GM18873 (cell line): ENCODE measurements around the gene METTL3.
"Not testable (repeated sequence)": the region's sequence is repeated elsewhere in the genome, so short reads cannot be mapped to it uniquely, and the experiment has no call there.

Experiments
- ATAC-seq: cut with Tn5 transposase; IDR thresholded peaks from one replicate; pipeline ENCODE4 v1.9.1; 2021; ENCODE audit warnings: mild to moderate bottlenecking, moderate library complexity, moderate number of reproducible peaks; ENCODE audit not compliant: unreplicated experiment, low FRiP score

METTL3 gene

DNA sequence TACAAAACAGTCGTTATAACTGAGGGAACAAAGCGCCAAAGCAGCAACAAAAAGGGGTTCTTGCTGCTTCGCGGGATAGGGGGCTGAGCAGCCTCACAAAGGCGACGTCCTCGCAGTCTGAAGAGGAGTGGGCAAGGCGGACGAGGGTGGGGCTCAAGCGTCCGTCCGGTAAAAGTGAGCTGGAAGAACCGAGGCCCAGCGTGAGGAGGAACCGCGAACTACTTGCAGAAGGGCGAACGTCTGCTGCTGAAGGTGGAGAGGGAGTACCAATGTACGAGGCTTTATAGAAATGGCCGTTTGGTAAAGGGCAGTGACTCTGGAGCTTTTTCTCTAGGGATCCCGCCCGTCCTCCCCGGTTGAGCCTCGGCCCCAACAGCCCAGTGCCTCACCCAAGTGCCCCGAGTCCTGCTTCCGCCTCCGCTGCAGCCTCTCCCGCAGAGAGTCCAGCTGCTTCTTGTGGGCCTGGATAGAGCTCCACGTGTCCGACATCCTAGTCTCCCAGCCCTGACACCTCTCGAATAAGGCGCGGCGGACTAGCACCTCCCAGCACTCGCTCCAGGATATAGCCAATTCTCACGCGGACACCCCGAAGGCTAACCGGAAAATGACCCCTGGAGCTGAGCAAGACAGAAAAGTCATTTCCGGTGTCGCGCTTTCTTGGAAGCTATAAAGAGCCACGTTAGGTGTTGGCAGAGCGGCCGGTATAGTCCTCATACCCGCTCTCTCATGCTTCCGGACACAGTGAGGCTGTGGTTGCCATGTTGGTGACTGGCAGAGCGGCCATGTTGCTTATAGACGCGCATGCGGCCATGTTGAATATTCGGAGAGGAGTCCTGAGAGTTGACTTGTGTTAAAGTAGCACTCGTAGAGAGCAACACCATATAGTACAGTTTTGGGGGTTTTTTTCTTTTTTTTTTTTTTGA is at the start of gene METTL3:
TSS of gene METTL3 (minus strand) at position 606 of the 923 bp plus-strand sequence. CDS start at position 489, 117 bp downstream.
- peak; percentile 97 for ATAC-seq

DNA sequence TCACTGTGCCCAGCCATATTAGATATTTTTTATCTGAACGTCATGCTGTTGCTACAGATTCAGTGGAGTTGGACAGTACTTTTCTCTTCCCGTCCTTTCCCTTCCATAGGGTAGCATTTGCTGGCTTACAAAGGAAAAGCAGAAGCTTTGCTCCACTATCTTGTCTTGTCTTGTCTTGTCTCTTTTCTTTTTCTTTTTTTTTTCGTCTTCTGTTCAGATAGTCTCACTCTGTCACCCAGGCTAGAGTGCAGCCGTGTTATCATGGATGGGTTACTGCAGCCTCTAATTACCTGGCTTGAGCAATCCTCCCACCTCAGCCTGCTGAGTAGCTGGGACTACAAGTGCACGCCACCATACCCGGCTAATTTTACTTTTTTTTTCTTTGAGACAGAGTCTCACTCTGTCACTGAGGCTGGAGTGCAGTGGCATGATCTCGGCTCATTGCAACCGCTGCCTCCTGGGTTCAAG is 47.6 kb upstream of the METTL3 start:
- no peak for ATAC-seq

DNA sequence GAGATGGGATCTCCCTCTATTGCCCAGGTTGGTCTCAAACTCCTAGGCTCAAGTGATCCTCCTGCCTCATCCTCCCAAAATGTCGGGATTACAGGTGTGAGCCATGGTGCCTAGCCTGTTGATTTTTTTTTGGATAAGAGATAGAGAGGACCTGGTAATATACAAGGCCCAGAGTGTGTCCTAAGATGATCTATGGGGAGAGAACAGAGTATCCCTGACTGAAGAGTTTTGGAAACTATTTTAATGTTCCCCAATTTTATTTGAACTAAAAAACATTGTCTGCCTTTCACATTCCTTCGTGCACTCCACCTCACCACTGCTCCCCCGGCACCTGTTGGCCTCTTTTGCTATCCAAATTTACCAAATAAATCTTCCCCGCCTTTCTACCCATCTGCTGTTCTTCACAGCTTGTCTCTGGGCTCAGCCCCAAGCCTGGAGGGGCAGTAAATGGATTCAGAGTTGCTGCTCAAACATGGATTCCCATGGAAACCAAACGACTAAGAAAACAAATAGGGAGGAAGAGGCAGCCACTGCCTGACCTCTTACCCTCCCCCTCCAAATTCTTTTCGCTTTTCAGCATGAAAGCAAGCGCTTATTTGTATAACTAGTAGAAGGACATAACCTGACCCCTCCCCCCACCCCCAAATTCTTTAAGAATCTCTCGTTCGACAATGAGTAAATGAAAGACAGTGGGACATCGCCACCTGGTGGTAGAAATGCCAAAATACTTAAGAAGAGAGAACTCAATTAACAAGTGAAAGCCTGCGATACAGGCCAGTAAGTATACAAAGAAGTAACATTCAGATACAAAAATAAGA is 46.2 kb upstream of the METTL3 start:
- no peak for ATAC-seq

DNA sequence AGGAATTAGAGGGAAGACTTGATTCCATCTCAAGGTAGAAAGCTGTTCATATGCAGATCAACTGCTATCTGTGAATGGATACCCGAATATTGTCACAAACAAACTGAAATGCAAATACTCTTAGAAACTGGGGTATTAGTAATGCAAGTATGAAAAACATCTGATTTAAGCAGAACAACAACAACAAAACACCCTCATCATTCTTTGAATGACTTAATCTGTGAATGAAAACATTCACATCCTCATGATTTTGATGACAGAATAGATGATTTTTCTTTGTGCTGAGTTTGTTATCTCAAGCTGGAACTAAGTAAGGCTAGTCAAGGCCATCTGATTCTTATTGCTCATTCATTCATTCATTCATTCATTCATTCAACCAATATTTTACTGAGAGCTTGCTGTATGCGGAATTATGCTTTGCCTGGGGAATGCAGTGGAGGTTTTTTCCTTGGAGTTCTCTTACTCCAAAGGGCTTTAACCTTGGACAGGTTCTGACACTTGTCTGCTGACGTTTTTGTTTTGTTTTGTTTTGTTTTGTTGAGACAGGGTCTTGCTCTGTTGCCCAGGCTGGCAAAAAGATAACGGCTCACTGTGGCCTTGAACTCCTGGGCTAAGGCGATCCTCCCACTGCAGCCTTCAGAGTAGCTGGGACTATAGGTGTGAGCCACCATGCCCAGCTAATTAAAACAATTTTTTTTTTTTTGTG is 45.4 kb upstream of the METTL3 start:
- no peak for ATAC-seq

DNA sequence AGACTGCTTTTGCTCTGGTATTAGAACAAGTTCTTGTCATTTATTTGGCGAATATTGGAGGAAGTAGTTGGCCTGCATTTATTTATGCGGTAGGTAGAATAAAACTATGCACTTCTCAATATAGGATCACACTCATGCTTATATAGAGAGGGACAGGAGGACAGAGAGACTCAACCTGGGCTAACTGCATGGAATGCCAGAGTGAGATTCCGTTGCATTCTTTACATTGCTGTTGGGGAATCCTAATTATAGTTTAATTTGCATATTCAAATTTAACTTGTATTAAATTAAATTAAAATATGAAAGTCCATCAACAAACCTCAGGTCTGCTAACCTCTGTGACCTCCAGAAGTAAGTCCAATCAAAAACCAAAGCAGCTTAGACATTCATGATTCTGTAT is 42.1 kb upstream of the METTL3 start:
- no peak for ATAC-seq

DNA sequence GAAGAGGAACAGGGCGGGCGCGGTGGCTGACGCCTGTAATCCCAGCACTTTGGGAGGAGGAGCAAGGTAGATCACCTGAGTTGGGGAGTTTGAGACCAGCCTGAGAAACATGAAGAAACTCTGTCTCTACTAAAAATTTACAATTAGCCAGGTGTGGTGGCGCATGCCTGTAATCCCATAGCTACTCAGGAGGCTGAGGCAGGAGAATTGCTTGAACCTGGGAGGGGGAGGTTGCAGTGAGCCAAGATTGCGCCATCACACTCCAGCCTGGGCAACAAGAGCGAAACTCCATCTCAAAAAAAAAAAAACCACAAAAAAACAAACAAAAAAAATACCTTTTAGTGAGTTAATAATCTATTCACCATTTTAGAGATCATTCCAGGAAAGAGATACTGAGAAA is 33.4 kb upstream of the METTL3 start:
- ATAC-seq, result not testable (repeated sequence)

DNA sequence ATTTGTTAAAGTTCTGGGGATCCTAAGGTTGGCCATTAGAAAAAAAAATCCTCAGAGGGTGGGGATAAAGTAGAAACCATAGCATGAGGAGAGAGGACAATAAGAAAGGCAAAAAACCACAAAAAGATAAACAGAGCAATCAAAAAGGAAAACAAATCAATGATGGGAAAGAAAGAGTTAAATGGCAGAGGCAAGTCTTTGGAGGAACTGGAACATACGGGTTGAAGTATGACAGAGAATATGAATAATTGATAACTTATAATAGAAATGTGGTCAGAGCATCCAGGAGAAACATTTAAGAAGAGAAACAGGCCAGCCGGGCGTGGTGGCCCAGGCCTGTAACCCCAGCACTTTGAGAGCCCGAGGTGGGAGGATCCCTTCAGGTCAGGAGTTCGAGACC is 32.8 kb upstream of the METTL3 start:
- ATAC-seq, result no peak

DNA sequence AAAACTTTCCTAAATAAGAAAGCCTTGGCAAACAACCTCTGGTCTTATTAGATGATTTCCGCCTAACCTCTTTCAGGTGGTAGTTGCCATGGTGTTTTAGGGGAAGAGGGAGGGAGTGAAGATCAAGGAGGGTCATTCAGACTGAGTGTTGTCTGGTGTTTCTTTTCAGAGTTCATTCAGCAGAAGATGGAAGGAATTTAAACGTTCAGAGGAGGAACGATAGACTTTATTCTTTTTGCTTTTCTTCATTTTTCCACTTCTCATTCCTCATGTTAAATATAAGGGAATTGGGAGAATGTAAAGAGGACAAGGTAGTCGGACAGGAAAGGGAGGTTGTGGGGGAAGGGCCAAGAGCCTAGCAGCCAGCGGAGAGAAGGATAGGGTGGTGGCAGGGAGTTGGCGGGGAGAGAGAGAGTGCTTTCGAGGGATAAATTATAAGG is 32.4 kb upstream of the METTL3 start:
- no peak for ATAC-seq

DNA sequence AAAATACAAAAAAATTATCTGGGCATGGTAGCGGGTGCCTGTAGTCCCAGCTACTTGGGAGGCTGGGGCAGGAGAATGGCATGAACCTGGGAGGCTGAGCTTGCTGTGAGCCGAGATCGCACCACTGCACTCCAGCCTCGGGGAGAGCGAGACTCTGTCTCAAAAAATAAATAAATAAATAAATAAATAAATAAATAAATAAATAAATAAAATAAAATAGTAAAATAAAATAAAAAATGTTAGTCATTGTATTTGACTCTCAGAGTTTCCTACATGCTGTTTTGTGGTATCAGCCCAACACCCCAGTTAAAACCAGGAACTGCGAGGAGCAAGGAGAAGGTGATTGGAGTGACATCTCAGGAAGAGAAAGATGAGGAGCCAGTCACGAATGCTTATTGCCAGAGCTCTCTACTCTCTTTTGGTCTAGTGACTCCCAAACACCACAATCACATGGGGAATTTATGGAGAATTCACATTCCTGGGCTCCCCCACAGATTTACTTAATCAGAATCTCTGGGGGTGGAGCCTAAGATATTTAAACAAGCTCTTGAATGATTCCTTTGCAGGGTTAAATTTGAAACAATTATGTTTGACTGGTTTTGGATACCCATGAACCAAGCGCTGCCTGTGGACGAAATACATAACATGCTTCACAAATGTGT is 30.4 kb upstream of the METTL3 start:
- ATAC-seq, result no peak

DNA sequence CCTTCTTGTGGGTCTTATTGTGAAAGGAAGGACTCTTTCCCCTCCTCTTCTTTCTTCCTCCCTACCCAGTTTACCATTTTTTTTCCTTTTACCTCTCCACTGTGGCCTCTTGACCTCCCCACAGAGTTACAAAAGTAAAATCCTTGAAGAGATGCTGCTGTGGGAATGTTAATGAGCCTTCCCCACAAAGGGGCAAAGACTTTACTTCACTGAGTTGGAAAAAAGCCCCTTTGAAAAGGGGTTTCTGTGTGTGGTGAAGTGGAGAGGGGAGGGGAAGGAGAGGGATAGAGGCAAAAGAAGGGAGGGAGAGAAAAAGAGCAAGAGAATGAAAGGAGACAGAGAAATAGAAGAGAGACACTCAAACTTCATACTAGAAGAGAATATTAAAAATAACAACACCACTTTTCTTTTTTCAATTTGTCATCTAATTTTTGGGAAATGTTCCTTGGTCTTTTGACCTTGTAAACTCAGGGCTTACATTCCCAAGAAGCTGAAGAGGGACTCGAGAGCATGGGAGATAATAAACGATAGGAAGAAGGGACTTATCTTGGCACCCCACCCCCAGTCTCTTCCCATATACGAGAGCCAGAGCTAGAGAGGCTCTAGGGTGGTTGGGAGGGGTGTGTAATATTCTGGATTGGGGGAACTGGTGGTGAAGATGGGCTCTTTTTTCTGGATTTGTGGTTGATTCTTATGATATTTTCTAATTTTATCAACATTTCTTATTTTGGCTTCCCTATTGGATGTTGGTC is 28.2 kb upstream of the METTL3 start:
- no peak for ATAC-seq

DNA sequence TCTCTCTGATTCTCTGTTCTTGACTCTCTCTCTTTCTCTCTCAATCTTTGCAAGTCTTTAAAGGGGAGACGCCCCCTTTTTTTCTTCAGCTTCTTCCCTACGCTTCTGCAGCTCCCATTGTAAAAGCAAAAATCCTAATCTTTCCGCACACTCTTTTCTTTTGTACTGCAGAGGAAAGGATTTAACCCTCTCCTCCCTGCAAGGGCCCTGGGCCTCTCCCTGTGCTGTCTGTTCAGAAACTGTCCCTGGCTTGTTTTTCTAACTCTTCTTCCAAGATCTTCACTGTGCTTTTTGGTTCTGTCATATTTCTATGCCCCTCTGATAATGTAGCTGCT is 25.9 kb upstream of the METTL3 start:
- ATAC-seq, result no peak

DNA sequence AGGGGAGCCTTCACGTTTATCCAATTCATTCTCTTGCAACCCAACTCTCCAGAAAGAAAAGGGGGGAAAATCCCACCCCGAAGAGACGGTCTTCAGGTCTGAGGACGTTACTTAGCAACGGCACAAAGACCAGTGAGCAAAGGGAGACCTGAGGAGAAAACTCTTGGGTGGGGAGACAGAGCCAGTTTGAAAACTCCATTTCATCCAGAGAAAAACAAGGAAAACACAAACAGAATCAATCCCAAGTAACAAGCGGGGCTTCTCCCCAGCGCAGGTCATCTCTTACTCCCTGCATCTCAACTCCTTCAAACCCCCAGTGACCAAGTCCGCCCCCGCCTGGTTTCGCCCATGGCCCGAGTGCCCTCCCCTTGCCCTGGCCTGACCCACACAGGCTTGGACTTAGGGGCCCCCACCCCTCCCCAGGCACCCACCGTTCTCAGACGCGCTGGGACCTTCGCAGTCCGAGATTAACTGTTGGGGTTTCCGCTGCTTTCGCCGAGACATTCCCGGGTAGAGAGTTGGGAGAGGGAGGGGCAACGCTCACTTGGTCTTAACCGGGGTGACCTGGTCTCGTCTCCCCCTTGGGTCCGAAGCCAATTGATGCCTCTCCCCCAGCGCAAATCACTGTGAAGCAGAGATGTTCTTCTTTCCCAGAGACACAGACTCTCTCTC is 25.4 kb upstream of the METTL3 start:
- ATAC-seq, result no peak

DNA sequence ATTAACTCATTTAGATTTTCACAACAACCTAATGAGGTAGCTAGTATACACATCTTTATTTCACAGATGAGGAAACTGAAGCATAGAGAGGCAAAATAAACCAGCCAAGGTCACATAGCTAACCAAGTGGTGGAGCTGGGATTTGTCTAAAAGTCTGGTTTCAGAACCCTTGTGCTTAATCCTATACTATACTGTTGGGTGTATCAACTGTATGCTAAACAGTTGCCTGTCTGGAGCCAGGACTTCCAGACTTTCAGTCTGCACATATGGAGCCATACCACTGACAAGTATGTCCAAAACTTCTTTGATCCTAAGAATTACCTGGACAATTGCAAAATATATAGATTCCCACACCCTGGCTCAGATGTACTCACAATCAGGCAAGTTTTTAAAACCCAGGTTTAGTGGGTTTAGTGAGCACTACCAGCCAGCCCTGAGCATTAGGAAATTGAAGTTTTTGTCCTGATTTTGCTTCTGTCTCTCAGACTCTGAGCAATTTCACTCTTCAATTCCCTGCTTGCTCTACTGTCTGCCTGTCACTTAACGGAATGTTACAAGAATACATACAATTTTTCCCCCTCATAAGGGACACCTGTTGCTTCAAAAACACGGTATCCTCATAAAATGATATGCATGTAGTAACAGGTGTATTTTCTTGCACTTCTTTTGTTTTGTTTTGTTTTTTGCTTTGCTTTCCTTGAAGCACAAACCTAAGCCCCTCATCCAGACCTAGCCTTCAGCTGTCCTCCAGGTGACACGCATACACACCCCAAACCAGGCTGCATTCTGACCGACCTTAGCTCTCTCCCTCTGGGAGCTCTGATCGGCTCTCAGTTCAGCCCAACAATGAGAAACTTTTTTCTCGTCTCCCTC is 24.6 kb upstream of the METTL3 start:
- ATAC-seq, result no peak

DNA sequence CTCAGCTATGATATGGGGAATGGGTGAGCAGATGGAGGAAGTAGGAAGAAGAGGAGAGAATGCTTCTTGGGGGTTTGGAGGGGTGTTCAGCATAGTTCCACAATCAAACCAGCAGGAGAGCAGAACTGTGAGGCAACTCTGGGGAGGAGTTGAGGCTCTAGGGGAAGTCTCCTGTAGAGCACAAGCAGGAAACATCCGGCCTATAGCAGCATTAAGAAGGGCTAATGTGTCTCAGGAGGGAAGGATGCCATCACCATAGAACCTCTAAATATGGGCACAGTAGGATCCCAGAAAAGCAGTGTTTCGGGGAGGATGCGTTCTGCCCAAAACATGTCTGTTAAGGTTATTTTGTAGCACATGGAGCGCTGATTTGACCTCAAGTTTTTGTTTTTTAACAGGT is 23.4 kb upstream of the METTL3 start:
- ATAC-seq, result no peak

DNA sequence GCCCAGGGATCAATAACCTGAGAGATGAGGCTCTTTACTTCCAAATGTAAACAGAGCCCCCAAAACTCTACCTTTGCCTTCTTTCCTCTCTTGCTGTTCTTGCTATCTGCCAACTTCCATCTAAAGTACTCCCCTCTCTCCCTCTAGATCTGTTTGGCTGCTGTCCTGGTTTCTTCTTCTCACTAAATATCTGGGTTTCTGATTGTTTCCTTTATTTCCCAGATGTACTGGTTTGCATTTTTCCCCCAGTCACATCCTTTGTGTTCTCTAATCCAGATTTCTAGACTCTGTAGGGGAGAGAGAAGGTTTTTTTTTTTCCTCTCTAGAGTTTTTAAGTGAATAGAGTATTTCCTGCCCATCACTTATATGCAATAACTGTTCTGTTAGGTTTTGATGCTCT is 22.2 kb upstream of the METTL3 start:
- no peak for ATAC-seq

DNA sequence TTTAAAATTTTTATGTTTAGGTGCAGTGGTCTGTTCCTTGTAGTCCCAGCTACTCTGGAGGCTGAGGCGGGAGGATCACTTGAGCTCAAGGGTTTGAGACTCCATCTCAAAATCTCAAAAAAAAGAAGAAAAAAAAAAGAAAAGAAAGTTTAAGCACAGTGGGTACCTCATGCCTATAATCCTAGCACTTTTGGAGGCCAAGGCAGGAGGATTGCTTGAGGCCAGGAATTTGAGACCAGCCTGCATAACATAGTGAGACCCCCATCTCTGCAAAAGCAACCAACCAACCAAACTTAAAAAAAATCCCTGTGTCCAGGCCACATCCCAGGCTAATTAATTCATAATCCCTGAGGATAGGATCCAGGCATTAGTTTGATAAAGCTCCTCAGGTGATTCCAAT is 18.4 kb upstream of the METTL3 start:
- ATAC-seq, result no peak

DNA sequence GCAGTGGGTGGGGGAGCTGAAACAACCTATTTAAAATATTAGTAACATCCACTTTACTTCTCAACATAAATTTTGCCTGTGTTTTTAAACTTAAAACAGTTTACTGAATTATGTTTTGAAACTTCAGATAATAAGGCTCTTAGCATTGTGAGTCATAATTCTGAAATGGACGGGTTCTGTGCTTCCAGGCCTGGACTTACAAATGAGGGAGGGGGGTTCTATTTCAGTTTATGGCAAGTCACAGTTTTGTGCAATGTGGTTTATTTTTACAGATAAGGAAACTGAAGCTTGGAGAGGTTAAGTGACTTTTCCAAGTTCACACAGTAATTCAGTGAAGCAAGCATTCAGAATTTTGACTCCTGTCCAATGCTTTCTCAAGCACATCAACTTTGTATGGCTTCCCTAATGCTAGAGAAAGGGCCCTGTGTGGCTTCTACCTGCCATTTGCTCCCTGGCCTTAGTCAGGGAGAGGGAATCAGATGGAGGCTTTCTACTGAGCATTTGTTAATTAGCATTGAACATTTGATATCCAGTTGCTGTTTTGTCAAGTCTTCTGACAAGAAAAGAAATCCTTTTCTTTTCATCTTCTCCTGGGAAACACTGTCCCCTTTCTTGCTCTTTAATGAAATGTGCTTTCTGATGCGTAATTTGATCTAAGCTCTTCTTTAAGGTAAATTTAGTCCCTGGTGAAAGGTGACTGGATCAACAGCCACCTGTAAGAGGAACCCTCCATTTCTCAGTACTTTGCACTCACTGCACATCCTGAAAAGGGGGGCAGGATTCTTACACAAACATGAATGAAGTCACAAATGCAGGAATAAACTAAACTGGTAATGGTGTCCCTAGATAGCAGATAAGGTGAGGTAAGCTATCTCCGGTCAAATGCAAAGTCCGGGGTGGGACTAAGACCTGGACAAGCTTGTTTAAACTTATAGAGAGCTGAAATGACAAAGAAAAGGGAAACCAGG is 17.5 kb upstream of the METTL3 start:
- ATAC-seq, result no peak
